NCI-H748 treated with DMSO at 0.1 percent for 48 hours (cell line): ENCODE data around the gene RAPGEF4.
"Not testable (repeated sequence)": the region's sequence is repeated elsewhere in the genome, so short reads cannot be mapped to it uniquely, and the experiment has no call there.

Experiments used
- DNase-seq: peaks from one replicate; lab custom pipeline; 2025; lab: John Stamatoyannopoulos, UW

Gene RAPGEF4

GRCh38 chr2:173062801-173063200, 327.2 kb downstream of the RAPGEF4 start:
- no peak for DNase-seq

GRCh38 chr2:173064151-173064805, 328.6 kb downstream of the RAPGEF4 start:
- DNase-seq: no peak

- DNase-seq: no peak
Measured at GRCh38 chr2:173066887-173067676, 331.4 kb downstream of the RAPGEF4 start.

- no peak for DNase-seq
Measured at GRCh38 chr2:173075056-173075780, 339.6 kb downstream of the RAPGEF4 start.

GRCh38 chr2:173075781-173076580, 340.3 kb downstream of the RAPGEF4 start, which contains the start of gene MAP3K20:
TSS of gene MAP3K20 (plus strand) at chr2:173075846. CDS start at chr2:173091032, 15,186 bp downstream.
- no peak for DNase-seq

GRCh38 chr2:173076581-173077345, 341.1 kb downstream of the RAPGEF4 start:
- no peak for DNase-seq

- DNase-seq: no peak
Measured at GRCh38 chr2:173077506-173078177, 342.0 kb downstream of the RAPGEF4 start.

- DNase-seq: no peak
Measured at GRCh38 chr2:173079141-173079540, 343.5 kb downstream of the RAPGEF4 start.

GRCh38 chr2:173079973-173080860, 344.6 kb downstream of the RAPGEF4 start:
- DNase-seq: no peak

GRCh38 chr2:173086518-173087213, 351.0 kb downstream of the RAPGEF4 start:
- DNase-seq: no peak

- DNase-seq: no peak
Measured at GRCh38 chr2:173087214-173087581, 351.6 kb downstream of the RAPGEF4 start.

- no peak for DNase-seq
Measured at GRCh38 chr2:173087793-173088496, 352.3 kb downstream of the RAPGEF4 start.

GRCh38 chr2:173090276-173090877, 354.7 kb downstream of the RAPGEF4 start:
- no peak for DNase-seq

- no peak for DNase-seq
Measured at GRCh38 chr2:173090973-173091660, 355.5 kb downstream of the RAPGEF4 start.

- no peak for DNase-seq
Measured at GRCh38 chr2:173091910-173092309, 356.3 kb downstream of the RAPGEF4 start.

- no peak for DNase-seq
Measured at GRCh38 chr2:173092844-173093402, 357.3 kb downstream of the RAPGEF4 start.

GRCh38 chr2:173093617-173094016, 358.0 kb downstream of the RAPGEF4 start:
- not testable (repeated sequence) for DNase-seq
